GM18517 (cell line): ENCODE measurements around the gene PLXNA4.

Experiments
- ATAC-seq: cut with Tn5 transposase; IDR thresholded peaks from one replicate; pipeline ENCODE4 v1.9.1; 2021; ENCODE audit warnings: mild to moderate bottlenecking, moderate library complexity; ENCODE audit not compliant: unreplicated experiment

PLXNA4 gene

DNA sequence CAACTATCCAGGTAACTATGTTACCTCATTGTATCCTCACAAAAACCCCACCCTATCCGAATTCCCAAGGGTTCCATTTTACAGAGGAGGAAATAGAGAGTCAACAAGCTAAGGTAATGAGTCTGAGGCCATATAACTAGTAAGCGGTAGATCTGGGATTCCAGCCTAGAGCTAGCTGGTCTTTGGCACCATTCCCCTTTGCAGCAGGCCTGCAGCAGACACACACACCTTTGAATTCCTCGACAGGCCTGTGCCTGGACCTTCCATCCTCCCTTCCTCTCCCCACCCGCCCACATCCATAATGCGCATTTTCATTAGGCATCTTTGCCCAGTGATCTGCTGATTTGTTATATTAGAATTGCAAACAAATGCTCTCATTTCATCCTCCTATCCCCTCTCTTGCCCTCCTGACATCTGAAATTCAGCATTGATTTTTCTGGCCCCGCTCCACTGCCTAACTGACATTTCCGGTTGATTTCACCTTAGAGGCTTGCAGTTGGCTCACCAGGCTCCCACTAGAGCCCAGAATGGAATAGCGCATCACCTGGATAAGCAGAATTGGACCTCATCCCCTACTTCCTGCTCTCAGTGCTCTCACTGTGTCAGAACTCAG lies 129.5 kb downstream of the PLXNA4 start:
- no peak for ATAC-seq

DNA sequence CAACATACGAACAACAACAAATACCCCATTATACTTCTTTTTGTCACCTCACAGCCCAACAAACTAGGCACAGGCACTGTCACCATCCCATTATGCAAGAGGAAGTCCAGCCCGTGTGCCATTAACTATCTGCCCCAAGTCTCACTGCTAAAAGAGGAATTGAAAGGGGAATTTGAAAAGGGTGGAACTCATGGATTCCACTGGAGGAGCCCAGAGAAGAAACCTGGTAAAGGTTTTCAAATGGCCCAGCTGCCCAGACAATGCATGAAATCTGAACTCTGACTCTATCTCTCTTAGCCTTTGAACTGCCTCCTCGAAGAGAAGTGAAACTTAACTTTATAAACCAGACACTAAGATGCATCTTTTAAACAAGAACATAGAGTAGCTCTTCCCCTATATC lies 130.0 kb downstream of the PLXNA4 start:
- no peak for ATAC-seq

DNA sequence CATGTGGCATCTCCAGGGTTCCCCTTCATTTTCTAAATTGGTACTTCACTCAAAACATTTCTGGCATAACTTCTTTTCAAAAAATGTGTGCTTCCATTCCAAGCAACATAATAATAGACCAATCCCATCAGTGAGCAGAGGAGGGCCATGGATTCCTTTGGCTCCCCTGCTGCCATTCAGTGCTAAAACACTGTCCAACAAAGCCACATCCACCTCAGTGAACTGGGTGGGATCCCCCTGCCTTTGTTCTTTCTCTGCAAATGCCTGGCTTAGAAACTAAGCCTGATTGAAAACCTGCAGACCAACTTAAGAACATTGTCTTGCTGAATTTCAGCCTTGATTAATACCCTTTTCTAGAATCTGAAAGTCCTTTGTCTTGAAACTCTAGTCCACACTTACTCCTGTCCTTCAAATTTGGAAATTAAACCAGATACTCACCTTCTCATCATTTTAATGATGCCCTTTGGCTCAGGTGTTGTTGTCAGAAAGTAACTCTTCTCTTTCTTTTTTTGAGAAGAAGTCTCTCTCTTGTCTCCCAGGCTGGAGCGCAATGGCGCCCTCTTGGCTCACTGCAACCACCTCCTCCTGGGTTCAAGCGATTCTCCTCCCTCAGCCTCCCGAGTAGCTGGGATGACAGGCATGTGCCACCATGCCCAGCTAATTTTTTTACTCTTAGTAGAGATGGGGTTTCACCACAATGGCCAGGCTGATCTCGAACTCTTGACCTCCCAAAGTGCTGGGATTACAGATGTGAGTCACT lies 132.3 kb downstream of the PLXNA4 start:
- ATAC-seq: no peak

DNA sequence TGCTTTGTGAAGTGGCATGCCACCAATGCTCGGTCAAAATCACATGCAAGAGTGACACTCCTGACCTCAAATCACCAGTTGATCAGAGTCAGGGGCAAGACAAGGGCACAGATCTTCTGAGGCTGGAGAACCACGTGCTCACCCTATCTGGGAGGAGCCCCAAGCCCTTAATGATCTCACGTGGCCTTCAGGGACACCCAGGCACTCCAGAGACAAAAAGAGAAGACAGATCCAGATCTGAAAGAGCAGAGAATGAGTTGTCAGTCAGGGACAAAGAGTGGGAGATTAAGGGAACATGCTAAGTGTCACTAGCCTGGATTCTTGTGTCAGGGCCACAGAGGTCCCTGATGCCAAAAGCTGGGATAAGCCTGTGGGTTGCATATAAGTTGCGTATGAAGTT lies 134.3 kb downstream of the PLXNA4 start:
- no peak for ATAC-seq

DNA sequence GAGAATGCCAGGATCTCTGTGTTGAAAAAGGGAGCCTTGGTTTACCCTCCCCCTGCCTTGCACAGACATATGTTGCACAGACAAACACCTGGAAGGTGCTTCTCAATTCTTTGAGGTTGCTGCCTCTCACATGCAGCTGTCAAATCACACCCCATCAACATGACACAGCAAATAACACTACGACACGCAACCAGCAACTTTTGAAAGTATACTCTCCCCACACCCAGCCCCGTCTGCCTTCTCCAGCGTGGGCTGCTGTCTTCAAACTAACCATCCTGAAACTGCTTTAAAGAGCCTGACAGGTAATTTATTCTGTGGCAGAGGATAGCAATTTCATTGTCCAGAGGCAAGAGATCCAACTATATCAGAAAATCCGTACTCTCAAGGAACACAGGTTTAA lies 136.1 kb downstream of the PLXNA4 start:
- ATAC-seq: no peak

DNA sequence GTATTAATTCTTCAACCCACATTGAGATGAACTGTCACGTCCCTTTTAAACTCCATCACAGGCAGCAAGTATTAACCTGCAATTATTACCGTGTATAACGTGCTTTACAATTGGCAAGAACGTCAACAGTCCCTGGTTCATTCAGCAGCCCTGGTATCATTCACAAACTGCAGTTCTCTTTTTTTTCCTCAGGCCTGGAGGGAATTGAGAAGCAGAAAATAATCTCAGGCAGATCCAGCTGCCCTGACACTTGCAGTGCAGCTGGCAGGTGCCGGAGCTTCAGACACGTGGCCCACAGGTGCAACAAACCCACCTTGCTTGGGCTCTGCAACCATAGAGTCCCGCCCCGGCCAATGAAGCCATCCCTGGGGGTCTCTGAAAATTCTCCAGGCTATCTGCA lies 137.3 kb downstream of the PLXNA4 start:
- no peak for ATAC-seq

DNA sequence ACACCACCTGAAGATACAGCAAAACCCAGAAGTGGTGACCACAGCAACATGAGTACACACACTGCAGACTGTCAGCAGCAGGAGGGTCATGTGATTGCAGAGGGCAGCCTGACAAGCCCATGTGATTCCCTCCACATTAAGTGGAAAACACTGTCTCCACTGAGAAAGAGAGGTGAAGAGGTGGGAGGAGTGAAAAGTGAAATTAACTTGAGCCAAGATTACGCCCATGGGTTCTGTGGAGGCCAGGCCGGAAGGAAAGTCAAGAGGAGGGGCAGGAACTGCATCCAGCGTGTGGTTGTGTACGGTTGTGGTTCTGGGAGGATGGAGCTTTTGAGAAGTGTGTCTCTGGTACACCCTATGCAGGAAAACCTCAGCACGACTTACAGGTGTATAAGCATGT lies 138.5 kb downstream of the PLXNA4 start:
- no peak for ATAC-seq

DNA sequence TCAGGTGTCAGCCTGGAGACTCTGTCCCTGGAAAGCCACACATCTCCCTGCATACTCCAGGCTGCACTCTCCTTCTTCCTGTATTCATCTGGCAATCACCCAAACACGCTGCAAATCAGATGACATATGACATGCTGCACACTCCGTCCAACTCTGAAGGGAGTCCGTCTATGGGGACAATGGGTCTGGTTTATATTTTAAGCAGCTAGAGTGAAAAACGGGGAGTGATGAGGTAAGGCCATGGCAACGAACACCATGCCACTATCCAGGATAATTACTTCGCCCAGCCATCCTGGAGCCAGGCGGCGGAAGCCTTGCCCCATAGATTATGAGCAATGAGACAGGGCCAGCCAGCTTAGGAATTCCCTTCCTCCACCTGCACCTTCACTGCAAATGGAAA lies 140.1 kb downstream of the PLXNA4 start:
- ATAC-seq: no peak

DNA sequence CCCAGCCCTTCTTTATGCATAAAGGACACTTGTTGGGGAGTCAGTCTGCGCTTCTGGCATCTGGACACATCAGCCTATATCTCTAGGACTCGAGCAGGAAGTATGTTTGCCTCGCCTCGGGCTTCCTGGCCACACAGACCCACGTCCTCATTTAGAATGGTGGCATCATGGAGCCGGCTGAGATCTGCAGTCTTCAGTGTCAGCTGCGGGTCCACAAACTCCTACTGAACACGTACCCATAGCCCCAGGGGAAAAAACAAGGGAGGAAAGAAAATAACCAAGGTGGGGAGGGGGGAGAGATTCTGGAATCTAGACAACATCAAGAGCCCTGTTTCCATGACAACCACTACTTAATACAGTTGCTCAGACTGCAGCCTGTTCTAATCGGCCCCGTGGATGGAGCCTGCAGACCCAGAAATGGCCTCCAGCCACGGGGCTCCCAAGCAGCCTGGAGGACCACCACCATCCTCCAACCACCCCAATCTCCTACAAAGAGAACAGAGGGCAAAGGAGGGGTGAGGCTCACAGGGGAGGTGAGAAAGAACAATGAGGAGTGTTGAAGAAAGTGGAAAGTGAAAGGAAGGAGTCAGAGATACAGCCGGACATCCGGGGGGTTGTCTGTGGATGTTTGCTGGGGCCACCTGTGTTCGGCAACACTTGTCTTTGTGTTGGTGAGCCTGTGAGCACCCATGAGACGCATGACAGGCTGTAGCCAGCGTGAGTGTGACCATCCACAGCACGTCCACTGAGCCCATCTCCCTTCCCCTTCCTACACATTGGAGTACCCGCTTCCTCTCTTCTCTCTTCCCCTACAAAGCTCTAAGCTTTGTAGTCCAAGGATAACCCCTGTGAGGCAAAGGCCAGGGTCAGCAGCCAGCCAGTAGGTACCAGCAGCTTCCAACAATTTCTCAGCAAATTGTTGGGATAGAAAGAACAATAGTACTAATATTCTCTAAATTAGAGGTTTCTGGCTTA lies 141.0 kb downstream of the PLXNA4 start:
- no peak for ATAC-seq

DNA sequence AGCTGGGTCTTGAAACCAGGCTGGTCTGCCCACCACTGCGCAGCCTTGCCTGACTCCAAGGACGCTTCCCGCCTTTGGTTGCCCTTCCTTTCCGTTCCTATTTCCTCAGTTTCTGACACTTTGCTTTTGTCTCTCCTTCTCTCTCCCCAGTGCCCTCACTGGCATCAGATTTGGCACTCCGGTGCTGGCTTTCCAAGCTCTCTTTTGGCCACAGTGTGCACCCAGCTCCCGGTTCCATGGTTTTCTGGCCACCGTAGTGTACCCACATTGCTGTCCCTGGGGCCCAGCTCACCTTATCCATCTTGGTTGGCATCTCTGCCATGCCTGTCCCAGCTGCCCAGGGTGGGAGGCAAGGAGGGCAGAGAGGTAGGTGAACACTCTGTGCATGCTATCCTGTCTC lies 142.2 kb downstream of the PLXNA4 start:
- no peak for ATAC-seq

DNA sequence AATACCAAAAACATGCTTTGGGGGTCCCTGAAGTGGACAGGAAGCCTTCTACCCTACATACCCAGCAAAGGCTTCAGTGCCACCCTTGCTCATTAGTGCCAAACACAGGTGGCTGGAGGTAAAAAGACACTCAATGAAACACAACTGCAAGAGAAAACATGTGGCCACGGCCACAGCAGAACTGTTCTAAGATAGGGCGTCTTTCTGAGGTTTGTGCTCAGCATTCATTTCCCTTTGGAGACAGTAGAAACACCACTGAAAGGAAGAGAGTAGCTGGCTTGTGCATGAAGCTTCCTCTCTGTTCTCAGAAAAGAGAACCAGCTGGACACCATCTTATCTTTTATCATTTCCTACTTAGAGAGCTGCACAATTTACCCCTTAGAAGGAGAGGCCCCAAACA lies 143.0 kb downstream of the PLXNA4 start:
- ATAC-seq: no peak

DNA sequence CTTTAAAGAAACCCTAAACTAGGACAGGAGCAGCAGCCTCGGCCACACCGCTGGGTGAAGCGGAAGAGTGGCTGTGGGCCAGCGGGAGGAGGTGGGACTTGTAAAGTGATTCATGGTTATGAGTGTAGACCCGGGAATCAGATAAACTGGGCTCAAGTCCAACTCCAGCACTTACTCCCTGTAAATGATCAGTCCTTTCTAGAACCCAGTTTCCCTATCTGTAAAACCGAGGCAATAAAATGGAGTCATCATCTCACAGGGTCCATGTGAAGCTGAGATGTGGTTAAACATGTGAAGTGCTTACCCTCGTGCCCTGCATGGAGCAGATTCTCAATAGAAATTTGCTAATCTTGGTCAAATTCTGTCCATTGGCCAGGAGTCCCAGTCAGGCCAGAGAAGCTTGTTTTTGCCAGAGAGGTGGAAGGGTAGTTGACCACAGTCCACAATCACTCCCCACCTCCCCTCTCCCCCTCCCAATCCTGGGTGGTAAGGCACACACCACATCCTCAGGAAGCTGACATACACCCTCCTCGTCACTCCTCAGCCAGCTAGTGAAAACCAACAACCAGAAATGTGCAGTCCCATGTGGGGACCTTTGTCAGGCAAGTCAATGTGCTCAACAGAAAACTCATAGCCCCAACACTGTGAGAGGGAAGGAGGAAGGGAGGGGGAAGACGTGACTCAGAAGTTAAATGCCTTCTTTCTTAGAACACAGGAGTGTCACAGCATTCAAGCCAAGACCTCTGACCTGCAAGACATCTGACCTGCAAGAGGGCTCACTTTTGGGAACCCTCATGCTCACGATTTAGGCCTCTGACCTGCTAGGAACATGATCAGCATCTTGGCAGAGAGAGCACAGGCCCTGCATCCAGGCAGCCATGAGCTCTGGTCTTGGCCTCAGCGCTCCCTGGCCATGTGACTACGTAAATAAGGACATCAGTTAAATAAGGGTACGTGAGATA lies 145.1 kb downstream of the PLXNA4 start:
- no peak for ATAC-seq

DNA sequence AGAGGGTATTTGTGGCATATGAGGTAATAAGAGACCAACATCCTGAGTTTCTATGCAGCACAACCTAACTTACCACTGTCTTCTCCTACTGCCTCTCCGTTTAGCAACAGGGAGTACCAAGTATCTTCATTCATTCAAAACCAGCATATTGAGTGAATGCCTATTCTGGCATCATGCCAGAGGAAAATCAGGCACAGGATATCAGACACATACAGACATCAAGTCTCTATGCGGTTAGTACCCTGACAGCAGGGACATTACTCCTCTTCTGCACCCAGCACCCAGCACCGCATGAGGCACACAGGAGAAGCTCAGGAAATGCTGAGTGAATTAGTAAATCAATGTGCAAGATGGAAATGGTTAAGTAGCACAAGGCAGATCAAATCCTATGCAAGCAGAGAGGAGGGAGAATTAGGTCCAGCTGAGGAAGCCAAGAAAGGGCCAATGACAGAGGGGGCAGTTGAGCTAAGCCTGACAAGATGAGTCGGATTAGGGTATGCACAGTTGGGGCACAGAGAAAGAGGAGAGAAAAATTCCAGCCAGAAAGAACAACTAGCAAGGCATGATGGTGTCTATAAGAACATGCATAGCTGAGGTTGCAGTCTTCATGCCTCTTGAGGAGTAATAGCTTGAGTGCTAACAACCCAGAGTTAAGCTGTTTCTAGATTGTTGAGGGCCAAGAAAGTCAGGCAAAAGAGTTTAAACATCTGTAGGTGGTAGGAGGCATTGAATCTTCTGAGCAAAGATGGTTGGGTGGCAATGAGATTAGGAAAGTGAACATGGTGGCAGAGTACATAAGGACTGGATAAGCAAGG lies 146.0 kb downstream of the PLXNA4 start:
- ATAC-seq: no peak

DNA sequence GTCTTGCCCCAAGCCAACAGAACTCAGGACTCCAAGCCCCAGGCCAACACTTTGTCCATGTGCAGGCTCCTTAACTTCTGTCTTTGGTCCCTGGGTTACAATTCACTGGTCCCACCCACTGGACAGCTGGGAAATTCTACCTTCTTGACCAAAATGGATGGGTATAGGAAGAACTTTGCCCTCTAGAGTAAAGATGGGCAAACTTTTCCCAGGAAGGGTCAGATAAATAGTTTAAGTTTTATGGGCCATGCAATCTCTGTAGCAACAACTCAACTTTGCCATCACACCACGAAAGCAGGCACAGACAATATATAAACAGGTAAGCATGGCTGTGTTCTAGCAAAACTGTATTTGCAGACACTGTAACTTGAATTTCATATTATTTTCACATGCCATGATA lies 147.1 kb downstream of the PLXNA4 start:
- ATAC-seq: no peak

DNA sequence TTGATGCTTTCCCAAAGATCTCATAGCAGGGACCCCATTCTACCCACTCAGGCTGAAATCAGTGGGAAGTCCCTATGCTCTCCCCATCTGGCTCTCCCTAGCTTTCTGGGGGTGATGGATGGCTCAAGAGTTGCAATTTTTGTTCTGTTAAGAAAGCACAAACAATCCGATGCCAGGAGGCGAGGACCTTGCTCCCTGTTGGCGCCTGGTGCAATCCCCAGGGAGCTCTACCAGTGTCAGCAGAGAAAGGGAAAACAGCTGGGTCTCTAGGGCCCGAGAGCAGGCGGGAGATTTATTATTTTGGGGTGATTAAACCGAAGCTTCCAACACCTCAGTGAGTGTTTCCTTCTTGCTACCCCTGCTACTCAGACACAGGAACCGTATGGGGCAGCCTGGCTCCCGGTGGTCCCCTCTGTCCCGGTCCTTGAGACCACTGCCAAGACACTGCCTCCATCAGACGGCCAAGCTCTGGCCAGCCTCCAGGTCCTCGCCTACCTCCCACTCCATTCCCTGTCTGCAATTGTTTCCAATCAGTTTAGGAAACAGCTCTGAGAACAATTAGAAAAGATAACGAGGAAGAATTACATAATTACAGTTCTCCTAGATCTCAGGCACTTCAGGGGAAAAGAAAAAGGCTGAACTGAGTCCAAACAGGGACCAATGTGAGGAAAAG lies 147.9 kb downstream of the PLXNA4 start:
- no peak for ATAC-seq

DNA sequence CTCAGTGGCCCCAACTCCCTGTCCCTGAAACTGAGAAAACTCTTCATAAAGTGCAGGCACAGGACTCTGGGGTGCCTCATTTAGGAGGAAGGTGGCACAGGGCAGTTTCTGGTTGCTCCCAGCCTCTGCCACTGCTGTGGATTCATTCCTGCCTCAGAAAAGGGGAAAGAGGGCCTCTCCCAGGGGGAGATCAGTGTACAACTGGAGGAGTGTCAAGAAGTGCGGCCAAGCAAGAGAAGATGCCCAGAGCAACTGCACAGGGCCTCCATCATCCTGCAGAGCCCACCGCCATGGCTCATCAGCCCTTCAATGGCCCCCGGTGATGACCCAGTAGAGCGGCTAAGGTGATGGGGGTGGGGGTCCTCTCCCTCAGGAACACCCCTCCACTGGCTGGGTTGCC lies 150.3 kb downstream of the PLXNA4 start:
- no peak for ATAC-seq

DNA sequence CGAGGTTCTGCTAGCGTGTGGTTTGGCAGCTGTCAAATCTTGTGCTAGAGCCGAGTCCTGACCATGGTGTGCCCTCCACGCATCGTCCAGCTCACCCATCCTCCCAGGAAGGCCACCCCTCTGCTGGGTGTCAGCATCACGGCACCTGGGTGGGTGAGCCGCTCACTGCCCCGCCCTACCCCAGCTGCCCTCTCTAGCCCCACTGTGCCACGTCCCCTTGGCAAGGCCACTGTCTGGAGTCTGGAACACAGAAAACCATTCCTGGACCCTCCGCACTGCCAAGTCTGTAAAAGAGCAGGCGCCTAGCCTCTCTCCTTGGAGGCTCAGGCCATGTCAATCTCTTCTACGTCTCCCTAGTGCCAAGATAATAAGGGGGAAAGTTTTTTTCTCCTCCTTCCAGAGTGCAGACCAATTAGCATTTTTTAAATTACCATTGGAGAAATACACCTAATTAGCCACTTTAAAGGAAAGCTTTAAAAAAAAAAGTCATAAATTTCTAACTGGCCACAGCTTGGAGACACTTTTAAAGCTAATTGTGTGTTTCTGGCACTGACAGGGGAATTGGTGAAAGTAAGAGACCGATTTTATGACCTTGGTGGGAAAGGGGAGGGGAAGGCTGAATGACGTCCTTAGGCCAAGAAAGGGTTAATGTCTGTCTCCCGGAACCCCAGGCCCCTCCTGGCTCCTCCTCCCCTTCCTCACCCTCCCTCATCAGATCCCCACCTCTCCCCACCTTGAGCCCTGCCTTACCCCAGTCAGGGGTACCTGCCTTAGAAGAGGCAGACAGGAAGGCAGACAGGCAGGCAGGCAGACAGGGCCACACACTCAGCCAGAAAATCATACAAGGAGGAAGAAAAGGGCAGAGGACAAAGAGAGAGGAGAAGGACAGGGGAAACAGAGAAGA lies 151.2 kb downstream of the PLXNA4 start:
- ATAC-seq: no peak

DNA sequence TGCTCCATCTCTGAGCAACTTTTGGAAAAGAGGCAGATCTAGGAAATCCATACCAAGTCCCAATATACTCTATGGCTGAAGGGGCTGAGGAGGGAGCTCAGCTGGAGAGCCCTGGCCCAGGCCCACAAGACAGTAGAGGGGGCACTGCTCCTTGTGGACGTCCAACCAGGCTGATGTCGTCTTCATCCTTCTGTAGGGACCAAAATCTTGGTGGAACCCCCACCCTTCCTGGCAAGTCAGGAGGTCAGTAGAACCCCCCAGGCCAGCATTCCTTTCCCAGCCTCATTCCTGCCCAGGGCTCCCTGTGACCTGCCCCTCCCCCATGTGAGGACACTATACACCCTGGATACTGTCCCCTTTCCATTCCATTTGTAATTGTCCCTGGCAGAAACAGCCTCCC lies 152.0 kb downstream of the PLXNA4 start:
- no peak for ATAC-seq
